Activated CD8-positive, alpha-beta memory T cell treated with anti-CD3 and anti-CD28 coated beads for 1 hour (primary cell): Measurements from ENCODE around the gene TFDP1.

ENCODE experiments used
- DNase-seq, 2 donors: peaks; one replicate each; pipeline ENCODE4 v3.0.0-alpha.2; 2020; ENCODE audit warnings: low read depth in 1 of 2; ENCODE audit errors: extremely low read depth in 1 of 2

Gene TFDP1

GRCh38 chr13:113657851-113658741 is 73.5 kb downstream of the TFDP1 start, which contains the start of gene ATP4B:
Gene ATP4B, minus strand, starts transcription at chr13:113658198. Its CDS starts 54 bp downstream, at chr13:113658144.
- DNase-seq = no peak

GRCh38 chr13:113658836-113659235 is 74.3 kb downstream of the TFDP1 start:
- no peak for DNase-seq

- DNase-seq = no peak
These were observed 74.8 kb downstream of the TFDP1 start for GRCh38 chr13:113659337-113659736.

- no peak for DNase-seq
These were observed 75.5 kb downstream of the TFDP1 start for GRCh38 chr13:113660066-113660465.

- DNase-seq = no peak
These were observed 77.0 kb downstream of the TFDP1 start for GRCh38 chr13:113661509-113661908.

- DNase-seq = no peak
These were observed 79.4 kb downstream of the TFDP1 start for GRCh38 chr13:113663934-113664333.

GRCh38 chr13:113664751-113665596 is 80.4 kb downstream of the TFDP1 start:
- DNase-seq = no peak

GRCh38 chr13:113665597-113666328 is 81.2 kb downstream of the TFDP1 start:
- no peak for DNase-seq

- DNase-seq = no peak
These were observed 81.7 kb downstream of the TFDP1 start for GRCh38 chr13:113666329-113666670.

GRCh38 chr13:113666951-113667701 is 82.6 kb downstream of the TFDP1 start, which contains the start of gene GRK1:
Gene GRK1, plus strand, starts transcription at chr13:113667219. Its CDS starts 168 bp downstream, at chr13:113667387.
- DNase-seq = no peak

GRCh38 chr13:113667771-113668490 is 83.4 kb downstream of the TFDP1 start:
- DNase-seq = no peak

GRCh38 chr13:113668491-113668971 is 84.0 kb downstream of the TFDP1 start:
- no peak for DNase-seq

GRCh38 chr13:113669231-113669754 is 84.7 kb downstream of the TFDP1 start:
- no peak for DNase-seq

GRCh38 chr13:113669755-113670341 is 85.3 kb downstream of the TFDP1 start:
- no peak for DNase-seq

- DNase-seq = no peak
These were observed 86.0 kb downstream of the TFDP1 start for GRCh38 chr13:113670541-113670940.

- DNase-seq = no peak
These were observed 86.8 kb downstream of the TFDP1 start for GRCh38 chr13:113671066-113672001.

GRCh38 chr13:113672002-113672651 is 87.6 kb downstream of the TFDP1 start:
- DNase-seq = no peak
